Small intestine (tissue), 7 donors: Measurements from ENCODE around the gene ASB3. TPM values are rescaled to one million over a fixed set of nuclear protein-coding genes. Genes with fewer than 3 reads are reported as not detected.

Experiments used
- DNase-seq, 2 donors: peaks; one replicate each; pipeline versions ENCODE4 v3.0.0 to v3.0.0-alpha.2; 2013
- FAIRE-seq: peaks from 2 replicates; lab custom pipeline; 2012; peaks lifted over from hg19 to GRCh38; lab: Jason Lieb, UNC
- H3K27ac ChIP-seq, 3 donors: one replicate each; pipeline ENCODE4 v1.5.1; 2013; ENCODE audit warnings: low read length in 2 of 3, mild to moderate bottlenecking in 2 of 3, control low read depth in 1 of 3, inconsistent platforms in 1 of 3, low read depth in 1 of 3, moderate library complexity in 1 of 3
- H3K27me3 ChIP-seq, 3 donors: one replicate each; pipeline ENCODE4 v1.6.1; 2013; ENCODE audit warnings: low read length in 3 of 3, inconsistent platforms in 1 of 3; ENCODE audit not compliant: control insufficient read depth in 3 of 3, insufficient read depth in 3 of 3
- H3K36me3 ChIP-seq, 3 donors: one replicate each; pipeline ENCODE4 v1.6.1; 2013; ENCODE audit warnings: low read length in 3 of 3, inconsistent platforms in 1 of 3, low read depth in 1 of 3, mild to moderate bottlenecking in 1 of 3, moderate library complexity in 1 of 3; ENCODE audit not compliant: control insufficient read depth in 3 of 3, insufficient read depth in 2 of 3
- H3K4me1 ChIP-seq, 3 donors: one replicate each; pipeline ENCODE4 v1.6.1; 2013; ENCODE audit warnings: low read length in 2 of 3, inconsistent platforms in 1 of 3, low read depth in 1 of 3, mild to moderate bottlenecking in 1 of 3, moderate library complexity in 1 of 3; ENCODE audit not compliant: control insufficient read depth in 3 of 3, insufficient read depth in 2 of 3
- H3K4me3 ChIP-seq, 3 donors: one replicate each; pipeline ENCODE4 v1.5.1; 2013; ENCODE audit warnings: low read length in 3 of 3, control low read depth in 1 of 3, inconsistent platforms in 1 of 3, low read depth in 1 of 3, mild to moderate bottlenecking in 1 of 3, moderate library complexity in 1 of 3
- H3K9me3 ChIP-seq, 2 donors: one replicate each; pipeline ENCODE4 v1.6.1; 2013; ENCODE audit warnings: low read depth in 1 of 2, low read length in 1 of 2; ENCODE audit not compliant: control insufficient read depth in 2 of 2, insufficient read depth in 1 of 2
- WGBS, 3 donors: extraction: QIAGEN DNeasy Blood & Tissue Kit; methylation state at CpG; one replicate each; pipeline ENCODE4 v1.1.7; 2013; 5-methylcytosine and 5-hydroxymethylcytosine counted together
- polyA plus RNA-seq, 4 donors: library from polyadenylated mRNA; stranded (reverse) in 3 of 4; unstranded in 1 of 4; fragments of 200-250 nt in 3 of 4; fragments of 120-200 nt in 1 of 4; gene quantifications; one replicate each; pipeline versions ENCODE4 v1.2.1 to v1.2.3, GENCODE V29; 2013
- donor health status: healthy with polysubstance abuse.
- donor health status: control.
- donor health status: control.
- donor health status: Bipolar disorder and iron deficiency.
- donor health status: healthy.

ASB3 gene
- polyA plus RNA-seq, 4 donors = 6.0 to 12.4 (median 6.6) TPM

- H3K4me3 ChIP-seq = no peak overlapping the region
- no peaks in the 10 kb centered on the region for H3K4me1 ChIP-seq
- no peaks in the 10 kb centered on the region for H3K36me3 ChIP-seq
- no peaks in the 10 kb centered on the region for H3K9me3 ChIP-seq
- FAIRE-seq (no peak), DNase-seq (no peak)
- 62 to 71% (median 68%) methylated on average over 2 of the region's 2 CpGs for WGBS, 3 donors
- H3K27ac ChIP-seq = no peak overlapping the region
- no peaks in the 10 kb centered on the region for H3K27me3 ChIP-seq
These were observed 165.8 kb downstream of the ASB3 start for GRCh38 chr2:53620981-53621380.

Other genes starting within 250 kb of the ASB3 start
- gene CHAC2, start 19.1 kb downstream of the ASB3 start, polyA plus RNA-seq = 10 to 100 TPM in 1 of 4 donors, 1 to 10 TPM in 3; 3.2 to 14.7 (median 7.0) TPM
- 10 to 100 TPM; 13.0 to 78.8 (median 31.2) TPM for gene ERLEC1, start 91 bp upstream of the ASB3 start, polyA plus RNA-seq
- 1 to 10 TPM in 1 of 4 donors, under 1 TPM in 2, not detected in 1; 0.27 to 4.2 (median 0.52) TPM for gene GPR75, start 73.0 kb upstream of the ASB3 start, polyA plus RNA-seq
- gene PSME4, start 184.0 kb upstream of the ASB3 start, polyA plus RNA-seq = 10 to 100 TPM; 19.9 to 24.2 (median 20.7) TPM